ENCODE measurements around the gene TMEM54.

The TMEM54 gene

GRCh38 chr1:32944180-32944579 lies 43.0 kb upstream of the TMEM54 start:
- no peak for TF ChIP-seq CTCF (IDR thresholded peaks at IDR 0.05; ENCODE audit: extremely low read depth, insufficient read depth, missing control alignments)
- in situ Hi-C loops (cut with MboI; ENCODE audit: low pct_unique_long_range_greater_than_20kb, low sequenced_read_pairs, unreplicated experiment): no loop called here
- DNase-seq (ENCODE audit: low spot score): no peak

GRCh38 chr1:32939655-32940371 lies 38.6 kb upstream of the TMEM54 start:
- no peak for DNase-seq (ENCODE audit: low spot score)
- in situ Hi-C loops (cut with MboI; ENCODE audit: low pct_unique_long_range_greater_than_20kb, low sequenced_read_pairs, unreplicated experiment): loop anchor here (10.0 kb wide), 1 partner anchor 135 kb away; no protein-coding TSS in a partner anchor
- TF ChIP-seq CTCF (IDR thresholded peaks at IDR 0.05; ENCODE audit: extremely low read depth, insufficient read depth, missing control alignments): no peak

GRCh38 chr1:32937061-32937460 lies 35.9 kb upstream of the TMEM54 start:
- no peak for DNase-seq (ENCODE audit: low spot score)
- in situ Hi-C loops (cut with MboI; ENCODE audit: low pct_unique_long_range_greater_than_20kb, low sequenced_read_pairs, unreplicated experiment): loop anchor here (10.0 kb wide), 1 partner anchor 138 kb away; no protein-coding TSS in a partner anchor
- no peak for TF ChIP-seq CTCF (IDR thresholded peaks at IDR 0.05; ENCODE audit: extremely low read depth, insufficient read depth, missing control alignments)

- no peak for DNase-seq (ENCODE audit: low spot score)
- no peak for TF ChIP-seq CTCF (IDR thresholded peaks at IDR 0.05; ENCODE audit: extremely low read depth, insufficient read depth, missing control alignments)
- in situ Hi-C loops (cut with MboI; ENCODE audit: low pct_unique_long_range_greater_than_20kb, low sequenced_read_pairs, unreplicated experiment): loop anchor here (10.0 kb wide), 1 partner anchor 140 kb away; no protein-coding TSS in a partner anchor
Observed at GRCh38 chr1:32934535-32934934, 33.3 kb upstream of the TMEM54 start.

GRCh38 chr1:32933742-32934322 lies 32.6 kb upstream of the TMEM54 start:
- no peak for TF ChIP-seq CTCF (IDR thresholded peaks at IDR 0.05; ENCODE audit: extremely low read depth, insufficient read depth, missing control alignments)
- in situ Hi-C loops (cut with MboI; ENCODE audit: low pct_unique_long_range_greater_than_20kb, low sequenced_read_pairs, unreplicated experiment): loop anchor here (10.0 kb wide), 1 partner anchor 141 kb away; no protein-coding TSS in a partner anchor
- no peak for DNase-seq (ENCODE audit: low spot score)

- in situ Hi-C loops (cut with MboI; ENCODE audit: low pct_unique_long_range_greater_than_20kb, low sequenced_read_pairs, unreplicated experiment): loop anchor here (10.0 kb wide), 1 partner anchor 143 kb away; no protein-coding TSS in a partner anchor
- TF ChIP-seq CTCF (IDR thresholded peaks at IDR 0.05; ENCODE audit: extremely low read depth, insufficient read depth, missing control alignments): no peak
- no peak for DNase-seq (ENCODE audit: low spot score)
Observed at GRCh38 chr1:32931760-32932159, 30.6 kb upstream of the TMEM54 start.

Data from GM13977 (cell line).